Femur (tissue), 1 donor: ENCODE results near the gene ZNF747.
A peak's percentile ranks its signal among the peaks of the same experiment; 100 is the strongest.
"Not testable (repeated sequence)": the region's sequence is repeated elsewhere in the genome, so short reads cannot be mapped to it uniquely, and the experiment has no call there.

Source experiments
- DNase-seq: peaks from one replicate; pipeline ENCODE4 v3.0.0-alpha.2; 2017

Gene ZNF747

GRCh38 chr16:30557707-30557956 is 23.0 kb upstream of the ZNF747 start:
- no peak for DNase-seq

GRCh38 chr16:30556125-30556473 is 21.4 kb upstream of the ZNF747 start:
- no peak for DNase-seq

- DNase-seq: no peak
These were observed 20.9 kb upstream of the ZNF747 start for GRCh38 chr16:30555315-30556124.

GRCh38 chr16:30554557-30555314 is 20.1 kb upstream of the ZNF747 start:
- DNase-seq: no peak

- DNase-seq: no peak
These were observed 18.8 kb upstream of the ZNF747 start for GRCh38 chr16:30553393-30553899.

GRCh38 chr16:30552956-30553355 is 18.3 kb upstream of the ZNF747 start:
- no peak for DNase-seq

GRCh38 chr16:30551781-30552180 is 17.1 kb upstream of the ZNF747 start:
- DNase-seq: no peak

GRCh38 chr16:30548416-30549253 is 14.0 kb upstream of the ZNF747 start:
- DNase-seq: no peak

GRCh38 chr16:30546115-30546514 is 11.5 kb upstream of the ZNF747 start:
- DNase-seq: no peak

GRCh38 chr16:30543067-30543466 is 8.4 kb upstream of the ZNF747 start:
- DNase-seq: no peak

- DNase-seq: no peak
These were observed 7.1 kb upstream of the ZNF747 start for GRCh38 chr16:30541502-30542329.

- DNase-seq: not testable (repeated sequence)
These were observed 6.3 kb upstream of the ZNF747 start for GRCh38 chr16:30540916-30541464.

- DNase-seq: not testable (repeated sequence)
These were observed 5.4 kb upstream of the ZNF747 start for GRCh38 chr16:30539986-30540526.

- no peak for DNase-seq
These were observed 4.6 kb upstream of the ZNF747 start for GRCh38 chr16:30539000-30539964.

- DNase-seq: not testable (repeated sequence)
These were observed 1.9 kb upstream of the ZNF747 start for GRCh38 chr16:30536391-30537024.

GRCh38 chr16:30535777-30536190 is 1.1 kb upstream of the ZNF747 start:
- peak; percentile 86 for DNase-seq

- no peak for DNase-seq
These were observed 583 bp upstream of the ZNF747 start for GRCh38 chr16:30535106-30535776.

- DNase-seq: no peak
These were observed 800 bp downstream of the ZNF747 start for GRCh38 chr16:30533748-30534367.

- DNase-seq: no peak
These were observed 1.5 kb downstream of the ZNF747 start for GRCh38 chr16:30533146-30533522.
